ENCODE results near the gene RAD51B. TPM values are rescaled to one million over a fixed set of nuclear protein-coding genes. Genes with fewer than 3 reads are reported as not detected.

Gene RAD51B
- total and polyA plus RNA-seq, 9 of the 15 experiments (the other 6 are each of a cell fraction or from before 2014, with no cell fraction given) = 8.5 to 17.3 (median 11.3) TPM

DNA sequence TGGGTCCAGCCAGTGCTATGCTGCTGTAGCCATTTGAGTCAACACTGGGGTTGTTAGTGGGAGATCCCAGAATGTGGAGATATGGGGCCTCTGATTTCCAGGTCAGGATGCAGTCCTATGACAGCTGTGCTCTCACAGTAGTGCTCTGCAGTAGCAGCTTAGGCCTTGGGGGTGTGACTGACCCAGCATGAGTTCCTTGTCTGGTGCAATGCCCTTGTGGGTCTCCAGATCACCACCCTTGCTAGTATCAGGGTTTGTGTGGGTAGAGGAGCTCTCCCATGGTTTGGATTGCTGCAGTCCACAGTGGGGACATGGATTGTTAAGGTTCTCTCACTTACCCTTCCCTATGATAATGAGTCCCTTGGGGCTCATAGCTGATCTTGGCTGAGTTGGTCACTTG is 113.7 kb downstream of the RAD51B start (continued):
- TF ChIP-seq, protein P1, sequence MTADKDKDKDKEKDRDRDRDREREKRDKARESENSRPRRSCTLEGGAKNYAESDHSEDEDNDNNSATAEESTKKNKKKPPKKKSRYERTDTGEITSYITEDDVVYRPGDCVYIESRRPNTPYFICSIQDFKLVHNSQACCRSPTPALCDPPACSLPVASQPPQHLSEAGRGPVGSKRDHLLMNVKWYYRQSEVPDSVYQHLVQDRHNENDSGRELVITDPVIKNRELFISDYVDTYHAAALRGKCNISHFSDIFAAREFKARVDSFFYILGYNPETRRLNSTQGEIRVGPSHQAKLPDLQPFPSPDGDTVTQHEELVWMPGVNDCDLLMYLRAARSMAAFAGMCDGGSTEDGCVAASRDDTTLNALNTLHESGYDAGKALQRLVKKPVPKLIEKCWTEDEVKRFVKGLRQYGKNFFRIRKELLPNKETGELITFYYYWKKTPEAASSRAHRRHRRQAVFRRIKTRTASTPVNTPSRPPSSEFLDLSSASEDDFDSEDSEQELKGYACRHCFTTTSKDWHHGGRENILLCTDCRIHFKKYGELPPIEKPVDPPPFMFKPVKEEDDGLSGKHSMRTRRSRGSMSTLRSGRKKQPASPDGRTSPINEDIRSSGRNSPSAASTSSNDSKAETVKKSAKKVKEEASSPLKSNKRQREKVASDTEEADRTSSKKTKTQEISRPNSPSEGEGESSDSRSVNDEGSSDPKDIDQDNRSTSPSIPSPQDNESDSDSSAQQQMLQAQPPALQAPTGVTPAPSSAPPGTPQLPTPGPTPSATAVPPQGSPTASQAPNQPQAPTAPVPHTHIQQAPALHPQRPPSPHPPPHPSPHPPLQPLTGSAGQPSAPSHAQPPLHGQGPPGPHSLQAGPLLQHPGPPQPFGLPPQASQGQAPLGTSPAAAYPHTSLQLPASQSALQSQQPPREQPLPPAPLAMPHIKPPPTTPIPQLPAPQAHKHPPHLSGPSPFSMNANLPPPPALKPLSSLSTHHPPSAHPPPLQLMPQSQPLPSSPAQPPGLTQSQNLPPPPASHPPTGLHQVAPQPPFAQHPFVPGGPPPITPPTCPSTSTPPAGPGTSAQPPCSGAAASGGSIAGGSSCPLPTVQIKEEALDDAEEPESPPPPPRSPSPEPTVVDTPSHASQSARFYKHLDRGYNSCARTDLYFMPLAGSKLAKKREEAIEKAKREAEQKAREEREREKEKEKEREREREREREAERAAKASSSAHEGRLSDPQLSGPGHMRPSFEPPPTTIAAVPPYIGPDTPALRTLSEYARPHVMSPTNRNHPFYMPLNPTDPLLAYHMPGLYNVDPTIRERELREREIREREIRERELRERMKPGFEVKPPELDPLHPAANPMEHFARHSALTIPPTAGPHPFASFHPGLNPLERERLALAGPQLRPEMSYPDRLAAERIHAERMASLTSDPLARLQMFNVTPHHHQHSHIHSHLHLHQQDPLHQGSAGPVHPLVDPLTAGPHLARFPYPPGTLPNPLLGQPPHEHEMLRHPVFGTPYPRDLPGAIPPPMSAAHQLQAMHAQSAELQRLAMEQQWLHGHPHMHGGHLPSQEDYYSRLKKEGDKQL (CRISPR knock-in tag; IDR thresholded peaks at IDR 0.05; ENCODE audit: borderline replicate concordance) = no peak
- TF ChIP-seq ZNF263 (CRISPR knock-in tag; IDR thresholded peaks at IDR 0.05; ENCODE audit: borderline replicate concordance) = no peak
- no peak for TF ChIP-seq ZNF133 (CRISPR knock-in tag; IDR thresholded peaks at IDR 0.05)
- TF ChIP-seq NFIC (IDR thresholded peaks at IDR 0.05) = no peak
- TF ChIP-seq POLR2AphosphoS5 (IDR thresholded peaks at IDR 0.05; ENCODE audit: control insufficient read depth, insufficient read depth, low read depth, low read length) = no peak
- no peak for TF ChIP-seq ZC3H11A (IDR thresholded peaks at IDR 0.05; ENCODE audit: low read depth, low read length)

All from K562 (cell line).